ENCODE results near the gene TBC1D2. TPM values are rescaled to one million over a fixed set of nuclear protein-coding genes. Genes with fewer than 3 reads are reported as not detected.

Gene TBC1D2
- polyA plus RNA-seq, 2 of the 4 experiments (the other 2 are of a cell fraction), result 3.3 to 7.3 TPM

DNA sequence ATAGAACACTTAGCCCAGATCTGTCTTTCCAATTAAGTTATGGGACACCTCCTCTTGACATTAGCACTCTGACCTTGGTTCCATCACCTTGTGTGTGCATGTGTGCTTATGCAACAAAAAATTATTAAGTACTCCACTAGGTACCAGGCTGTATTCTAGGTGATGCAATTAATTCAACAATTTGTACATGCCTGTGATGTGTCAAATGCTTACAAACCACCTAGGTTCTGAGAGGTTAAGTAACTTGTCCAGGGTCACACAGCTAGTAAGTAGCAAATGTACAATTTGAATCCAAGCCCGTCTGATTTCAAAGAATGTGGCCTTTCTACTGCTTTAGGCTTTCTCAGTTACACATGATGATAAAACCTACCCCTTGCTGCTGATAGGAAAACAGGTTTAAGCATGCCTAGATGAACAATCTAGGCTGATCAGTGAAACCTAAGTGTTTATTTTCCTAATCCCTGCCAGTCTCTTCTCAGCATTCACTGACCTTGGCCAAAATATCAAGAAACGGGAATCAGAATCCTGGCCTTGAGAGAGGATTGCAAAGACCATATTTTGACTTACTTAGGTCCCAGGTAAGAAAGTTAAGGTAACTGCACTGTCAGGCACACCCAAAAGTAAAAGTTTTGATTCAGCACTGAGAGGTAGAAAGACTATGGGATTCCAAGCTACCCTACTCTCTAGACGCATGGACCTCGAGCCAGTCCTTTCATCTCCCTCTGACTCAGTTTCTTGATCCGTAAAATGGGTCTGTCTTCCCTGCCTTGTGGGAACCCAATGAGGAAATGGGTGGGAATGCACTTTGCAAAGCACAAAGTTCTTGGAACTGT is 1.0 kb downstream of the TBC1D2 start:
- FAIRE-seq, result no peak
- Histone ChIP-seq H3K4me1 (peaks cover 58% of the 10 kb centered on the region), H3K27ac (peak overlapping the region; percentile 86 to 90; a peak in 5 of 6 replicates), H3K4me3 (peak overlapping the region; percentile 79), H3K4me2 (peak overlapping the region; percentile 89), H3K9me3 (no peaks in the 10 kb centered on the region)
- no peak for ATAC-seq
- ChIA-PET CTCF (interaction anchor here (0.6 to 3.7 kb wide), 8 partner anchors 9 to 521 kb away, joined by 3 to 21 read pairs (median 10); no protein-coding TSS in a partner anchor), POLR2A (interaction anchor here (0.9 to 2.5 kb wide), 3 partner anchors 31 to 198 kb away, joined by 3 to 13 read pairs (median 6); partner anchors contain the start of gene NANS)
- TF ChIP-seq JUN (IDR thresholded peaks at IDR 0.05) (no peak), FOXS1 (CRISPR knock-in tag; IDR thresholded peaks at IDR 0.05) (no peak), PHF8 (IDR thresholded peaks at IDR 0.05; ENCODE audit: borderline replicate concordance, low read depth) (no peak), KDM1A (IDR thresholded peaks at IDR 0.05; ENCODE audit: low read depth) (no peak), CBX8 (IDR thresholded peaks at IDR 0.05) (no peak), NR3C1 (IDR thresholded peaks at IDR 0.05) (no peak), KDM5A (IDR thresholded peaks at IDR 0.05) (no peak), POLR2AphosphoS2 (conservative IDR thresholded peaks at IDR 0.05; ENCODE audit: low read length) (no peak)
- TF ChIP-seq, protein P1, sequence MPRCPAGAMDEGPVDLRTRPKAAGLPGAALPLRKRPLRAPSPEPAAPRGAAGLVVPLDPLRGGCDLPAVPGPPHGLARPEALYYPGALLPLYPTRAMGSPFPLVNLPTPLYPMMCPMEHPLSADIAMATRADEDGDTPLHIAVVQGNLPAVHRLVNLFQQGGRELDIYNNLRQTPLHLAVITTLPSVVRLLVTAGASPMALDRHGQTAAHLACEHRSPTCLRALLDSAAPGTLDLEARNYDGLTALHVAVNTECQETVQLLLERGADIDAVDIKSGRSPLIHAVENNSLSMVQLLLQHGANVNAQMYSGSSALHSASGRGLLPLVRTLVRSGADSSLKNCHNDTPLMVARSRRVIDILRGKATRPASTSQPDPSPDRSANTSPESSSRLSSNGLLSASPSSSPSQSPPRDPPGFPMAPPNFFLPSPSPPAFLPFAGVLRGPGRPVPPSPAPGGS (IDR thresholded peaks at IDR 0.05), result no peak
- DNase-seq (ENCODE audit: low read depth in 1 of 2, low spot score in 1 of 2), result no peak
- WGBS (ENCODE audit: missing lambda C conversion rate), result 47% methylated on average over 5 of the region's 5 CpGs

DNA sequence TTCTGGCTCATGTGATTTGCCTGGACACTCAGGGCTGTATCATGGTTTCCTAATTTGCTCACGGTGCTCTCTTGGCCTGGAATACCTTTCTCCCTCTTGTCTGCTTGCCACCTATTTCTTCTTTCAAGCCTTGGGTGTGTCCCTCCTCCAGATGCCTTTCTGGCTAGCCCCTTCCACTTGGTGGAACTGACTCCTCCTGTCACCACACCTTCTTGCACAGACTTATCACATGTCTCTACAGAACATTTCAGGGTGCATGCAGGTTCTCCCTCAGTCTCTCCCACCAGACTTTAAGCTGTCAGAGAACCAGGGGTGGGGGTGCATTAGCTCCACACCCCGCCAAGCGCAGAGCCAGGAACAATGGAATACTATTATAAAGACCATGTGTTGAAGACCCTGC is 1.9 kb downstream of the TBC1D2 start:
- Histone ChIP-seq H3K27ac (peak overlapping the region in 1 of 2 experiments; percentile 86; a peak in 3 of 6 replicates), H3K4me2 (peak overlapping the region; percentile 89), H3K4me3 (0 out of 3 replicates have a peak overlapping the region, but pooled peaks have one; percentile 79), H3K9me3 (no peaks in the 10 kb centered on the region), H3K4me1 (peaks cover 67% of the 10 kb centered on the region)
- WGBS (ENCODE audit: missing lambda C conversion rate), result 92% methylated on average over 3 of the region's 3 CpGs
- TF ChIP-seq KDM5A (IDR thresholded peaks at IDR 0.05) (no peak), CBX2 (IDR thresholded peaks at IDR 0.05; ENCODE audit: borderline replicate concordance, low read depth) (no peak), ZC3H11A (IDR thresholded peaks at IDR 0.05) (no peak), NPAS2 (CRISPR knock-in tag; IDR thresholded peaks at IDR 0.05; ENCODE audit: borderline replicate concordance) (no peak), FOSL2 (IDR thresholded peaks at IDR 0.05) (no peak), FOSL2 (CRISPR knock-in tag; IDR thresholded peaks at IDR 0.05) (no peak), RAD21 (conservative IDR thresholded peaks at IDR 0.05 in 1 of 2, IDR thresholded peaks at IDR 0.05 in 1 of 2) (no peak)
- TF ChIP-seq, protein P2, sequence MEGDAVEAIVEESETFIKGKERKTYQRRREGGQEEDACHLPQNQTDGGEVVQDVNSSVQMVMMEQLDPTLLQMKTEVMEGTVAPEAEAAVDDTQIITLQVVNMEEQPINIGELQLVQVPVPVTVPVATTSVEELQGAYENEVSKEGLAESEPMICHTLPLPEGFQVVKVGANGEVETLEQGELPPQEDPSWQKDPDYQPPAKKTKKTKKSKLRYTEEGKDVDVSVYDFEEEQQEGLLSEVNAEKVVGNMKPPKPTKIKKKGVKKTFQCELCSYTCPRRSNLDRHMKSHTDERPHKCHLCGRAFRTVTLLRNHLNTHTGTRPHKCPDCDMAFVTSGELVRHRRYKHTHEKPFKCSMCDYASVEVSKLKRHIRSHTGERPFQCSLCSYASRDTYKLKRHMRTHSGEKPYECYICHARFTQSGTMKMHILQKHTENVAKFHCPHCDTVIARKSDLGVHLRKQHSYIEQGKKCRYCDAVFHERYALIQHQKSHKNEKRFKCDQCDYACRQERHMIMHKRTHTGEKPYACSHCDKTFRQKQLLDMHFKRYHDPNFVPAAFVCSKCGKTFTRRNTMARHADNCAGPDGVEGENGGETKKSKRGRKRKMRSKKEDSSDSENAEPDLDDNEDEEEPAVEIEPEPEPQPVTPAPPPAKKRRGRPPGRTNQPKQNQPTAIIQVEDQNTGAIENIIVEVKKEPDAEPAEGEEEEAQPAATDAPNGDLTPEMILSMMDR (IDR thresholded peaks at IDR 0.05), result no peak
- TF ChIP-seq, protein P3, sequence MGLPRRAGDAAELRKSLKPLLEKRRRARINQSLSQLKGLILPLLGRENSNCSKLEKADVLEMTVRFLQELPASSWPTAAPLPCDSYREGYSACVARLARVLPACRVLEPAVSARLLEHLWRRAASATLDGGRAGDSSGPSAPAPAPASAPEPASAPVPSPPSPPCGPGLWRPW (IDR thresholded peaks at IDR 0.05), result no peak
- DNase-seq (ENCODE audit: low read depth in 1 of 2, low spot score in 1 of 2), result no peak
- FAIRE-seq, result no peak
- no peak for ATAC-seq
- ChIA-PET CTCF (interaction anchor here (0.9 to 3.7 kb wide), 5 partner anchors 10 to 330 kb away, joined by 3 to 21 read pairs (median 4); no protein-coding TSS in a partner anchor), POLR2A (no interaction called here)

DNA sequence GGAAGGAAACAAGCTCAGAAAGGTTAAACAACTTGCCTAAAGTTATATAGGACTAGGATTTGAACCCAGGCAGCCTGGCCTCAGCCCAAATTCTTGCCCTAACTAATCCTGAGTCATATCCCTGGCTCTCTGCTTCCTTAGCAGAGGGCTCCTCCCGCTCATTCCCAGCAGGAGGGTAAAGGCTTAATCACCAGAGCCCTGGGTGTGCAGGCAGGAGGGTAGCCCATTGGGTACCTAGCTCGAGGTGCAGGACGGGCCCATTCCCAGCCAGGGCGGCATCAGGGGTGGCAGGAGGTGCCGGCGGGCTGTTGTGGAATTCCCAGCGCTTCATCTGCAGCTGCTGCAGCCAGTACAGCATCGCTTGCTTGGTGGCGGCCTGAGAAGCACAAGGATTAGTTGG is 3.9 kb downstream of the TBC1D2 start:
- ATAC-seq, result peak; percentile 48 to 52
- Histone ChIP-seq H3K4me2 (peak overlapping the region; percentile 89), H3K9me3 (no peaks in the 10 kb centered on the region), H3K4me3 (no peak overlapping the region), H3K4me1 (peaks cover 75% of the 10 kb centered on the region), H3K27ac (peak overlapping the region; percentile 68 to 86)
- DNase-seq (ENCODE audit: low read depth in 1 of 2, low spot score in 1 of 2), result peak; percentile 69 to 80
- ChIA-PET POLR2A (no interaction called here), CTCF (interaction anchor here (0.6 to 3.7 kb wide), 7 partner anchors 12 to 328 kb away, joined by 3 to 21 read pairs (median 6); no protein-coding TSS in a partner anchor)
- no peak for FAIRE-seq
- 24% methylated on average over 8 of the region's 9 CpGs for WGBS (ENCODE audit: missing lambda C conversion rate)
- TF ChIP-seq CHD2 (IDR thresholded peaks at IDR 0.05; ENCODE audit: low read length, partially characterized antibody) (no peak), RAD21 (conservative IDR thresholded peaks at IDR 0.05 in 1 of 2, IDR thresholded peaks at IDR 0.05 in 1 of 2) (no peak), BHLHE40 (IDR thresholded peaks at IDR 0.05; ENCODE audit: low read depth, low read length) (no peak), ESRRA (IDR thresholded peaks at IDR 0.05; ENCODE audit: borderline replicate concordance, low read length) (no peak), JUNB (IDR thresholded peaks at IDR 0.05) (no peak), RCOR1 (IDR thresholded peaks at IDR 0.05; ENCODE audit: low read depth, low read length) (no peak), POLR2AphosphoS2 (conservative IDR thresholded peaks at IDR 0.05; ENCODE audit: low read length) (no peak), EHMT2 (IDR thresholded peaks at IDR 0.05; ENCODE audit: low read depth) (no peak)
- TF ChIP-seq, protein P4, sequence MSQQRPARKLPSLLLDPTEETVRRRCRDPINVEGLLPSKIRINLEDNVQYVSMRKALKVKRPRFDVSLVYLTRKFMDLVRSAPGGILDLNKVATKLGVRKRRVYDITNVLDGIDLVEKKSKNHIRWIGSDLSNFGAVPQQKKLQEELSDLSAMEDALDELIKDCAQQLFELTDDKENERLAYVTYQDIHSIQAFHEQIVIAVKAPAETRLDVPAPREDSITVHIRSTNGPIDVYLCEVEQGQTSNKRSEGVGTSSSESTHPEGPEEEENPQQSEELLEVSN (IDR thresholded peaks at IDR 0.05; ENCODE audit: borderline replicate concordance, low read depth), result peak; percentile 42; the same call in 1 of the 2 replicates
- TF ChIP-seq, protein P5, sequence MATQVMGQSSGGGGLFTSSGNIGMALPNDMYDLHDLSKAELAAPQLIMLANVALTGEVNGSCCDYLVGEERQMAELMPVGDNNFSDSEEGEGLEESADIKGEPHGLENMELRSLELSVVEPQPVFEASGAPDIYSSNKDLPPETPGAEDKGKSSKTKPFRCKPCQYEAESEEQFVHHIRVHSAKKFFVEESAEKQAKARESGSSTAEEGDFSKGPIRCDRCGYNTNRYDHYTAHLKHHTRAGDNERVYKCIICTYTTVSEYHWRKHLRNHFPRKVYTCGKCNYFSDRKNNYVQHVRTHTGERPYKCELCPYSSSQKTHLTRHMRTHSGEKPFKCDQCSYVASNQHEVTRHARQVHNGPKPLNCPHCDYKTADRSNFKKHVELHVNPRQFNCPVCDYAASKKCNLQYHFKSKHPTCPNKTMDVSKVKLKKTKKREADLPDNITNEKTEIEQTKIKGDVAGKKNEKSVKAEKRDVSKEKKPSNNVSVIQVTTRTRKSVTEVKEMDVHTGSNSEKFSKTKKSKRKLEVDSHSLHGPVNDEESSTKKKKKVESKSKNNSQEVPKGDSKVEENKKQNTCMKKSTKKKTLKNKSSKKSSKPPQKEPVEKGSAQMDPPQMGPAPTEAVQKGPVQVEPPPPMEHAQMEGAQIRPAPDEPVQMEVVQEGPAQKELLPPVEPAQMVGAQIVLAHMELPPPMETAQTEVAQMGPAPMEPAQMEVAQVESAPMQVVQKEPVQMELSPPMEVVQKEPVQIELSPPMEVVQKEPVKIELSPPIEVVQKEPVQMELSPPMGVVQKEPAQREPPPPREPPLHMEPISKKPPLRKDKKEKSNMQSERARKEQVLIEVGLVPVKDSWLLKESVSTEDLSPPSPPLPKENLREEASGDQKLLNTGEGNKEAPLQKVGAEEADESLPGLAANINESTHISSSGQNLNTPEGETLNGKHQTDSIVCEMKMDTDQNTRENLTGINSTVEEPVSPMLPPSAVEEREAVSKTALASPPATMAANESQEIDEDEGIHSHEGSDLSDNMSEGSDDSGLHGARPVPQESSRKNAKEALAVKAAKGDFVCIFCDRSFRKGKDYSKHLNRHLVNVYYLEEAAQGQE (IDR thresholded peaks at IDR 0.05), result no peak

All from A549 (cell line).